DOHH2 (cell line): ENCODE measurements around the gene SALL4.

ENCODE experiments used
- H3F3A ChIP-seq: fragments of 200-600 bp; sonication (generic), shearing (Covaris generic); 2 replicates; pipeline ENCODE4 v1.6.0; 2016; ENCODE audit warnings: antibody characterized with exemption, mild to moderate bottlenecking; ENCODE audit not compliant: control insufficient read depth, insufficient read depth
- H3K27ac ChIP-seq: fragments of 200-600 bp; sonication (generic); 2 replicates; pipeline ENCODE4 v1.5.1; 2014; ENCODE audit warnings: low read depth, mild to moderate bottlenecking, low read length, moderate library complexity
- H3K27me3 ChIP-seq: fragments of 200-600 bp; sonication (generic); 2 replicates; pipeline ENCODE4 v1.6.1; 2014; ENCODE audit warnings: mild to moderate bottlenecking, low read length, mixed read lengths; ENCODE audit not compliant: control insufficient read depth
- H3K36me3 ChIP-seq: fragments of 200-600 bp; sonication (generic); 2 replicates; pipeline ENCODE4 v1.6.1; 2014; ENCODE audit warnings: mild to moderate bottlenecking, low read length, moderate library complexity, mixed read lengths; ENCODE audit not compliant: control insufficient read depth
- H3K4me1 ChIP-seq: fragments of 200-600 bp; sonication (generic); 2 replicates; pipeline ENCODE4 v1.6.1; 2014; ENCODE audit warnings: mild to moderate bottlenecking, low read length, mixed read lengths; ENCODE audit not compliant: control insufficient read depth
- H3K4me2 ChIP-seq: fragments of 200-600 bp; sonication (generic); 2 replicates; pipeline ENCODE4 v1.6.0; 2014; ENCODE audit warnings: mild to moderate bottlenecking, low read length, moderate library complexity
- H3K4me3 ChIP-seq: fragments of 200-600 bp; sonication (generic); 2 replicates; pipeline ENCODE4 v1.5.1; 2014; ENCODE audit warnings: mild to moderate bottlenecking, low read length, mixed read lengths
- H3K79me2 ChIP-seq: fragments of 200-600 bp; sonication (generic); 2 replicates; pipeline ENCODE4 v1.6.1; 2014; ENCODE audit warnings: mild to moderate bottlenecking, low read length, mixed read lengths; ENCODE audit not compliant: control insufficient read depth
- H3K9me2 ChIP-seq: fragments of 200-600 bp; sonication (generic); replicated peaks from 2 replicates; pipeline ENCODE4 v1.6.1; 2014; ENCODE audit warnings: mild to moderate bottlenecking, low read length, mixed read lengths; ENCODE audit not compliant: control insufficient read depth
- H3K9me3 ChIP-seq: fragments of 200-600 bp; sonication (generic); 2 replicates; pipeline ENCODE4 v1.6.1; 2014; ENCODE audit warnings: antibody characterized with exemption, low read length, mixed read lengths; ENCODE audit not compliant: control insufficient read depth, insufficient read depth
- H4K20me1 ChIP-seq: fragments of 200-600 bp; sonication (generic); 2 replicates; pipeline ENCODE4 v1.6.0; 2014; ENCODE audit warnings: low read depth, mild to moderate bottlenecking, antibody characterized with exemption, low read length, moderate library complexity; ENCODE audit not compliant: control insufficient read depth, insufficient read depth
- CTCF ChIP-seq: fragments of 200-600 bp; sonication (generic); IDR thresholded peaks from one replicate; pipeline ENCODE4 v1.5.1; 2014; ENCODE audit warnings: antibody characterized with exemption, mild to moderate bottlenecking, low read depth, low read length; ENCODE audit not compliant: poor library complexity, severe bottlenecking
- EZH2phosphoT487 ChIP-seq: fragments of 200-600 bp; sonication (generic); IDR thresholded peaks from 2 replicates; pipeline ENCODE4 v1.6.1; 2017; ENCODE audit warnings: borderline replicate concordance, mild to moderate bottlenecking, antibody characterized with exemption, low read length, moderate library complexity, mixed read lengths

Gene SALL4

GRCh38 chr20:51799401-51799860 lies 2.9 kb downstream of the SALL4 start:
- TF ChIP-seq EZH2phosphoT487 (no peak), CTCF (no peak)
- Histone ChIP-seq H3K36me3 (no peaks in the 10 kb centered on the region), H3K27ac (no peak overlapping the region), H3K4me1 (0 out of 2 replicates have a peak, but pooled peaks cover 2% of the 10 kb centered on the region), H3K4me2 (no peak overlapping the region), H3K27me3 (peaks cover 21% of the 10 kb centered on the region), H3K9me2 (no peaks in the 10 kb centered on the region), H3K4me3 (no peak overlapping the region), H4K20me1 (no peaks in the 10 kb centered on the region), H3K79me2 (no peaks in the 10 kb centered on the region), H3F3A (no peaks in the 10 kb centered on the region), H3K9me3 (no peaks in the 10 kb centered on the region)

GRCh38 chr20:51797357-51798025 lies 4.8 kb downstream of the SALL4 start:
- no peak overlapping the region for H3K4me2 ChIP-seq
- H3K9me2 ChIP-seq: no peaks in the 10 kb centered on the region
- no peaks in the 10 kb centered on the region for H3F3A ChIP-seq
- H3K27me3 ChIP-seq: peaks cover 21% of the 10 kb centered on the region
- no peaks in the 10 kb centered on the region for H3K36me3 ChIP-seq
- no peak overlapping the region for H3K27ac ChIP-seq
- no peaks in the 10 kb centered on the region for H3K79me2 ChIP-seq
- TF ChIP-seq CTCF (no peak), EZH2phosphoT487 (no peak)
- no peak overlapping the region for H3K4me3 ChIP-seq
- H3K4me1 ChIP-seq: 0 out of 2 replicates have a peak, but pooled peaks cover 2% of the 10 kb centered on the region
- no peaks in the 10 kb centered on the region for H3K9me3 ChIP-seq
- H4K20me1 ChIP-seq: no peaks in the 10 kb centered on the region

GRCh38 chr20:51796340-51796739 lies 6.0 kb downstream of the SALL4 start:
- peaks cover 21% of the 10 kb centered on the region for H3K27me3 ChIP-seq
- no peak overlapping the region for H3K4me3 ChIP-seq
- no peaks in the 10 kb centered on the region for H3F3A ChIP-seq
- H3K27ac ChIP-seq: no peak overlapping the region
- H3K36me3 ChIP-seq: no peaks in the 10 kb centered on the region
- H4K20me1 ChIP-seq: no peaks in the 10 kb centered on the region
- no peak for TF ChIP-seq CTCF
- TF ChIP-seq EZH2phosphoT487: no peak
- H3K9me2 ChIP-seq: no peaks in the 10 kb centered on the region
- H3K4me1 ChIP-seq: 0 out of 2 replicates have a peak, but pooled peaks cover 2% of the 10 kb centered on the region
- no peaks in the 10 kb centered on the region for H3K9me3 ChIP-seq
- no peak overlapping the region for H3K4me2 ChIP-seq
- no peaks in the 10 kb centered on the region for H3K79me2 ChIP-seq
